ENCODE measurements around the gene LGALS1.
A peak's percentile ranks its signal among the peaks of the same experiment; 100 is the strongest.
"Not testable (repeated sequence)": the region's sequence is repeated elsewhere in the genome, so short reads cannot be mapped to it uniquely, and the experiment has no call there.

LGALS1 gene

GRCh38 chr22:37639070-37639760 lies 36.2 kb upstream of the LGALS1 start, which contains the start of gene SH3BP1:
Gene SH3BP1 (plus strand): TSS chr22:37639669. CDS start chr22:37639788, 119 bp downstream.
- peak; percentile 40 for DNase-seq (ENCODE audit: low spot score)

GRCh38 chr22:37639771-37640590 lies 35.5 kb upstream of the LGALS1 start:
- no peak for DNase-seq (ENCODE audit: low spot score)

GRCh38 chr22:37640591-37641560 lies 34.6 kb upstream of the LGALS1 start:
- no peak for DNase-seq (ENCODE audit: low spot score)

GRCh38 chr22:37641561-37641949 lies 33.9 kb upstream of the LGALS1 start:
- no peak for DNase-seq (ENCODE audit: low spot score)

GRCh38 chr22:37643225-37643847 lies 32.1 kb upstream of the LGALS1 start:
- DNase-seq (ENCODE audit: low spot score): peak; percentile 89

- DNase-seq (ENCODE audit: low spot score): no peak
These were observed 28.1 kb upstream of the LGALS1 start for GRCh38 chr22:37647317-37647716.

GRCh38 chr22:37647928-37648327 lies 27.5 kb upstream of the LGALS1 start:
- no peak for DNase-seq (ENCODE audit: low spot score)

- DNase-seq (ENCODE audit: low spot score): no peak
These were observed 24.8 kb upstream of the LGALS1 start for GRCh38 chr22:37650463-37651136.

GRCh38 chr22:37654563-37655251 lies 20.7 kb upstream of the LGALS1 start:
- no peak for DNase-seq (ENCODE audit: low spot score)

- no peak for DNase-seq (ENCODE audit: low spot score)
These were observed 20.2 kb upstream of the LGALS1 start for GRCh38 chr22:37655252-37655563.

GRCh38 chr22:37656583-37656982 lies 18.9 kb upstream of the LGALS1 start:
- not testable (repeated sequence) for DNase-seq (ENCODE audit: low spot score)

- no peak for DNase-seq (ENCODE audit: low spot score)
These were observed 17.8 kb upstream of the LGALS1 start for GRCh38 chr22:37657590-37658132.

GRCh38 chr22:37658133-37659065 lies 17.0 kb upstream of the LGALS1 start, which contains the start of gene PDXP:
Gene PDXP (plus strand): TSS chr22:37658723. CDS start chr22:37658783, 60 bp downstream.
- peak; percentile 99 for DNase-seq (ENCODE audit: low spot score)

- no peak for DNase-seq (ENCODE audit: low spot score)
These were observed 16.2 kb upstream of the LGALS1 start for GRCh38 chr22:37659066-37659896.

- DNase-seq (ENCODE audit: low spot score): no peak
These were observed 15.3 kb upstream of the LGALS1 start for GRCh38 chr22:37659897-37660708.

GRCh38 chr22:37660709-37661045 lies 14.8 kb upstream of the LGALS1 start:
- no peak for DNase-seq (ENCODE audit: low spot score)

GRCh38 chr22:37661160-37661924 lies 14.1 kb upstream of the LGALS1 start:
- peak; percentile 40 for DNase-seq (ENCODE audit: low spot score)

All from CD4-positive, alpha-beta T cell treated with Interleukin-2 at 100 ng/mL for 4 hours (primary cell).